AG09309 (cell line): ENCODE measurements around the gene JMJD1C.

Source experiments
- DNase-seq: peaks from one replicate; pipeline ENCODE4 v3.0.0-alpha.2; 2010; ENCODE audit warnings: low read depth
- H3K4me3 ChIP-seq: 2 replicates; pipeline ENCODE4 v1.5.1; 2011; ENCODE audit warnings: mild to moderate bottlenecking, low read depth, low read length, moderate library complexity; ENCODE audit not compliant: control insufficient read depth
- TF ChIP-seq, protein P1 (sequence below): IDR thresholded peaks from 2 replicates; pipeline ENCODE4 v1.5.1; 2011; ENCODE audit warnings: mild to moderate bottlenecking, low read depth, low read length, inconsistent platforms; ENCODE audit not compliant: insufficient read depth, control insufficient read depth; ENCODE audit errors: missing control alignments

The JMJD1C gene

DNA sequence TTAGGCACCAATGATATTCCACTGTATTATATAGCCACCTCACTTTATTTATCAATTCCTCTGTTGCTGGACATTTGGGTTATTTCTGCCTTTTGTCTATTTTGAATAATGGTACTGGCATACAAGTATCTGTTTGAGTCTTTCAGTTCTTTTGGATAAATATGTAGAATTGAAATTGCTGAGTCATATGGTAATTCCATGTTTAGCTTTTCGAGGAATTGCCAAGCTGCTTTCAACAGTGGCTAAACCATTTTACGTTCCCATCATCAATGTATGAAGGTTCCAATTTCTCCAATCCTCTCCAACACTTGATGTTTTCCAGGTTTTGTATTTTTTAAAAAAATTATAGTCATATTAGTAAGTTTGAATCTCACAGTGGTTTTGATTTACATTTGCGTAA lies 42.3 kb downstream of the JMJD1C start:
- no peak overlapping the region for H3K4me3 ChIP-seq
- DNase-seq = no peak
- TF ChIP-seq, protein P1, sequence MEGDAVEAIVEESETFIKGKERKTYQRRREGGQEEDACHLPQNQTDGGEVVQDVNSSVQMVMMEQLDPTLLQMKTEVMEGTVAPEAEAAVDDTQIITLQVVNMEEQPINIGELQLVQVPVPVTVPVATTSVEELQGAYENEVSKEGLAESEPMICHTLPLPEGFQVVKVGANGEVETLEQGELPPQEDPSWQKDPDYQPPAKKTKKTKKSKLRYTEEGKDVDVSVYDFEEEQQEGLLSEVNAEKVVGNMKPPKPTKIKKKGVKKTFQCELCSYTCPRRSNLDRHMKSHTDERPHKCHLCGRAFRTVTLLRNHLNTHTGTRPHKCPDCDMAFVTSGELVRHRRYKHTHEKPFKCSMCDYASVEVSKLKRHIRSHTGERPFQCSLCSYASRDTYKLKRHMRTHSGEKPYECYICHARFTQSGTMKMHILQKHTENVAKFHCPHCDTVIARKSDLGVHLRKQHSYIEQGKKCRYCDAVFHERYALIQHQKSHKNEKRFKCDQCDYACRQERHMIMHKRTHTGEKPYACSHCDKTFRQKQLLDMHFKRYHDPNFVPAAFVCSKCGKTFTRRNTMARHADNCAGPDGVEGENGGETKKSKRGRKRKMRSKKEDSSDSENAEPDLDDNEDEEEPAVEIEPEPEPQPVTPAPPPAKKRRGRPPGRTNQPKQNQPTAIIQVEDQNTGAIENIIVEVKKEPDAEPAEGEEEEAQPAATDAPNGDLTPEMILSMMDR = no peak

DNA sequence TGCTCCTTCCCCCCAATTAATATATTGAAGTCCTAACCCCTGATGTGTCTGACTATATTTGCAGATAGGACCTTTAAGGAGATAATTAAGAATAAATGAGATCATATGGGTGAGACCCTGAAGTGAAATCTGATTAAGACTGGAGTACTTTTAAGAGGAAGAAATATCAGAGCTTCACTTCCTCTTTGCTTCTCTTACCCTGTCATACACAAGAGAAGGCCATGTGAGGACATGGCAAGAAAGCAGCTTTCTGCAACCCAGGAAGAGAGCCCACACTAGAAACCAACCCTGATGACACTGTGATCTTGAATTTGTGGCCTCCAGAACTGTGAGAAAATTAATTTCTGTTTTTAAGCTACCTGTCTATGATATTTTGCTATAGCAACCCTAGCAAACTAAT lies 44.2 kb downstream of the JMJD1C start:
- H3K4me3 ChIP-seq = no peak overlapping the region
- no peak for DNase-seq
- TF ChIP-seq, protein P1 = no peak

DNA sequence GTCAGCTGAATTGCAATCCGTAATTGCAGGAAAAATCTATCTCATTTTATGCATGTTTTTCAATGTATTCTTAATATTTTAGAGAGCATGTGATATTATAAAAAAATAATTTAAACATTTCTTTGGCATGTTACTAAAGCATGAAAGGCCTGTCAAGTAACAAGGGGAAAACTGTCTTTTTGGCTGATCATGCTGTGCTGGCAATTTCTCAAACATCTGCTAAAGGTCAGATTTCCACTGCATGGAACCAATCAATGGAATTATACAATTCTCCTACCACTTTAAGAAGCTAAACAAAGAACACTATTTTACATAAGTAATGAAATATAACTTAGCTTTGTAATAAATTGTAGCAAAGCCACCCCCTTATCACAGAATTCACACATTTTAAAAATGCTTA lies 49.4 kb downstream of the JMJD1C start:
- TF ChIP-seq, protein P1 = no peak
- no peak overlapping the region for H3K4me3 ChIP-seq
- DNase-seq = no peak

DNA sequence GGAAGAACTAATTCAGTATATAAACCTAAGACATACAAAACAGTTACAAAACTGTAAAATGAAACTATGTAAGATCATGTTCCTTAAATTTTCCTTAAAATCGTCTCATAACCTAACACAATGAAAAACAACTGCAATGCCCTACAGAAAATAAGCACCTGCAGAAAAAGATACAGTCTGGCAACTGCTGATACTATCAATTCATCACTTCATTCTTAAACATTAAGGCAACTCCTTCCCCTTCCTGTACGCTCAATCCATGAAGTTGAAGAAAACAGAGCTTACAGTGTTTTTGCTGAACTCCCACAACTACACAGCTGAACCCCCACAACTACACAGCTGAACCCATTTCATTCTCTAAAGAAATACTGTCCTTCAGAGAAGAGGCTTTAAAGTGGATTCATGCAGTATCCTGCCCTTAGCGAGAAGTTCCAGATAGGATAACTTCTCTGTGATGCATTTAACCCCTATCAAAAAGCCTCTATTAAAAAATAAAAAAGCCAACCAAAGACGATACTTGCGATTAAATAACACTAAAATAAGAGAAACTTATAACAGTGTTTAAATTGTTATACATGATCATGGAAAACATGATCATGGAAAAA lies 50.0 kb downstream of the JMJD1C start:
- DNase-seq = no peak
- TF ChIP-seq, protein P1 = no peak
- H3K4me3 ChIP-seq = no peak overlapping the region

DNA sequence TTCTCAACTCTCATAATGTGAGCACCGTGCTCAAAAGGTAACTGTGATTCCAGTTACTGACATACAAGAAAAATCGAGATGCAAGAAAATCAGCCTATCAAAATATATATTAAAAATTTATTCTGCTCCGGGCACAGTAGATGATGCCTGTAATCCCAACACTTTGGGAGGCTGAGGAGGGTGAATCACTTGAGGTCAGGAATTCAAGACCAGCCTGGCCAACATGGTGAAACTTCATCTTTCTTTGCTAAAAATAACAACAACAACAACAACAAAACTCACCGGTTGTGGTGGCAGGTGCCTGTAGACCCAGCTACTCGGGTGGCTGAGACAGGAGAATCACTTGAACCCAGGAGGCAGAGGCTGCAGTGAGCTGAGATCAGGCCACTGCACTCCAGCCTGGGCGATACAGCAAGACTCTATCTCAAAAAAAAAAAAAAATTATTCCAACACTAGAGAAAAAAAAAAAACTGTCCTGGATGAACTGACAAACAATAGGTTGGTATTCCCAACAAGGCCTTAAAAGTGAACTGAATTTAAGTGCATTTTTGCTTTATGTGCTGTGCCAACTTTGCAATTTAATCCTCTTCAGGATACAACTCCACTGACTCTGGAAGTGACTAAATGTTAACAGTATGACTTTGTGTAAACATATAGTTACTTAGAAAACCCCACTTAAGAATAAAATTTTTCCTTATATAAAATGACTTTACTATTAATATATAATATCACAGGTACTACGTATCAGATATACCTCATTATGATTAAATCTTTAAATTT lies 51.1 kb downstream of the JMJD1C start:
- no peak overlapping the region for H3K4me3 ChIP-seq
- TF ChIP-seq, protein P1 = no peak
- no peak for DNase-seq

DNA sequence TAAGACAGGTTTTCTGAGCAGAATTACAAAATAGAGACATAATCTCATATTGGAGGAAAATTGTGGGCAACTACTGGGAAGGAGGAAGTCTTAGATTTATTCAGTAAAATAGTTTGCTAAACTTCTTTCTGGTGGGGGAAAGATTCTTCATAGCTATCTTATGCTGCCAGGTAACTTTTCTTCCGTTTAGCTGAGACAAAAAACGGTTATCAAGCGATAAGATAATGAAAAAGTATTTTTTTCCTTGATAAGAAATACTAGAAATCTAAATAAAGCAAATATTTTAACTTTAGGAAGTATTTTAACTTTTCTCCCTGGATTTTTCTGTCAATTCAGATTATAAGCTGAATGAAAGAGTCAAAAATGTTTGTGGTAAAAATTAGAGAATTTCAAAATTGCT lies 52.3 kb downstream of the JMJD1C start:
- TF ChIP-seq, protein P1 = no peak
- no peak for DNase-seq
- H3K4me3 ChIP-seq = no peak overlapping the region
